Measurements from ENCODE around the gene MOB2. TPM values are rescaled to one million over a fixed set of nuclear protein-coding genes. Genes with fewer than 3 reads are reported as not detected.
A peak's percentile ranks its signal among the peaks of the same experiment; 100 is the strongest.

MOB2 gene
- total and polyA plus RNA-seq, 2 donors from 2014 or later, result 50.7 to 51.7 TPM

DNA sequence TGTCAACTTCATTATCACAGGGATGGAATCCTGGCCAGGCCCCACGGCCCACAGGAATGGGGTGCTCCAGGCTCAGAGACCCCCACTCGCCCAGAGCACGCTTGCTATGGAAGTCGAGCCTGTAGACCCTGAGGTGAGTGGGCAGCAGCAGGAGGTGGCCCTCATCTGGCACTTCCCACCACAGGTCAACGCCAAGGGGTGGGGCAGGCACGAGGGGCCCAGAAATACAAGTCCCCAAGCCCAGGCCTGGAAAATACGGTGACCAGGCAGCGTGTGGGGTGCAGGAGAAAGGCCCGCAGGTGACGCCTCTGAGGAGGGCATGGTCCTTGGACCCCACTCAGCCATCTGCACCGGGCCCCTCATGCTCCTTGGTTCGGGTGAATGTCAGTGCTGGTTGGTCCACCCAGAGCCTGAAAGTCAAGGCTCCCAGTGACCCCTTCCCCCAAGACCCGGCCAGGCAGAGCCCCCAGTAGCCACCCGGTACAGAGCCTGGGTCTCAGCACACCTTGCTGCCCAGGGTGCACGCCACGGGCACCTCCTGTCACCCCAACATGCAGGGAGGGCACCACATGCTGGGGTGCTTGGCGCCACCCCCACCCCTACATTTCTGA lies 2.4 kb downstream of the MOB2 start:
- no peak overlapping the region for H3K27ac ChIP-seq (ENCODE audit: low read depth in 2 of 2, low read length in 2 of 2)
- no peak overlapping the region for H3K9ac ChIP-seq (ENCODE audit: low read length in 3 of 3)
- no peaks in the 10 kb centered on the region for H3K9me3 ChIP-seq (ENCODE audit: control insufficient read depth in 2 of 3, insufficient read depth in 1 of 3, low read length in 3 of 3)
- DNase-seq, result peak in 1 of 5 donors; percentile 71
- H3K4me3 ChIP-seq (ENCODE audit: low read length in 3 of 3), result no peak overlapping the region
- intact Hi-C loops (cut with DNase I), result no loop called here
- peaks cover 0 to 32% (median 8%) of the 10 kb centered on the region in 3 donors for H3K4me1 ChIP-seq (ENCODE audit: control insufficient read depth in 2 of 3, insufficient read depth in 2 of 3, low read depth in 1 of 3, low read length in 3 of 3)
- no peak for FAIRE-seq
- H3K36me3 ChIP-seq (ENCODE audit: control insufficient read depth in 2 of 3, insufficient read depth in 3 of 3, low read length in 3 of 3), result peaks cover 0 to 11% (median 5%) of the 10 kb centered on the region in 3 donors
- TF ChIP-seq, protein P1, sequence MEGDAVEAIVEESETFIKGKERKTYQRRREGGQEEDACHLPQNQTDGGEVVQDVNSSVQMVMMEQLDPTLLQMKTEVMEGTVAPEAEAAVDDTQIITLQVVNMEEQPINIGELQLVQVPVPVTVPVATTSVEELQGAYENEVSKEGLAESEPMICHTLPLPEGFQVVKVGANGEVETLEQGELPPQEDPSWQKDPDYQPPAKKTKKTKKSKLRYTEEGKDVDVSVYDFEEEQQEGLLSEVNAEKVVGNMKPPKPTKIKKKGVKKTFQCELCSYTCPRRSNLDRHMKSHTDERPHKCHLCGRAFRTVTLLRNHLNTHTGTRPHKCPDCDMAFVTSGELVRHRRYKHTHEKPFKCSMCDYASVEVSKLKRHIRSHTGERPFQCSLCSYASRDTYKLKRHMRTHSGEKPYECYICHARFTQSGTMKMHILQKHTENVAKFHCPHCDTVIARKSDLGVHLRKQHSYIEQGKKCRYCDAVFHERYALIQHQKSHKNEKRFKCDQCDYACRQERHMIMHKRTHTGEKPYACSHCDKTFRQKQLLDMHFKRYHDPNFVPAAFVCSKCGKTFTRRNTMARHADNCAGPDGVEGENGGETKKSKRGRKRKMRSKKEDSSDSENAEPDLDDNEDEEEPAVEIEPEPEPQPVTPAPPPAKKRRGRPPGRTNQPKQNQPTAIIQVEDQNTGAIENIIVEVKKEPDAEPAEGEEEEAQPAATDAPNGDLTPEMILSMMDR (IDR thresholded peaks at IDR 0.05; ENCODE audit: borderline replicate concordance, extremely low read depth, insufficient read depth), result no peak
- no peaks in the 10 kb centered on the region for H3K27me3 ChIP-seq (ENCODE audit: control insufficient read depth, insufficient read depth, low read length)

DNA sequence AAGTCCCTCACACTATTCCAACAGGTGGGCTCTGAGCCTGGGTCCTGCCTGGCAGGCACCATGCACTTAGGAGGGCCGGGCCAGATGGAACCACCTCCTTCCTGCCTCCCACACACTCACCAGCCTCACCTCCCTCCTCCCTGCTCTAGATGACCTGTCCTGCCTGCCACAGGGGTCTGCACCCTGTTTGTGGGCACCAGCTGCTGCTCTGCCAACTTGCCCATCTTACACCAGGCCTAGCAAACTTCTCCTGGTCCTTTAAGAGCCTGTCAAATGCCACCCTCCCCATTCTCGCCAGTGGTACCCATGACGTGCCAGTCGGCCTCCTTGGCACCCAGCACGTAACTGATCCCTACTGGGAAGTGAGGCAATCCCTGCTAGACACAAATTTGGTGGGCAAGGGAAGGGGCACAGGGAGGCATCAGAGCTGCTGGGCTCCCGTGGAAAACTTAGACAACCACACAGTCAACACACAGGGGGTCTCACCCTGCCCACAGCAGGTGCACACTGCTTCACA lies 3.1 kb downstream of the MOB2 start:
- no peak overlapping the region for H3K4me3 ChIP-seq (ENCODE audit: low read length in 3 of 3)
- no peaks in the 10 kb centered on the region for H3K27me3 ChIP-seq (ENCODE audit: control insufficient read depth, insufficient read depth, low read length)
- no peak for FAIRE-seq
- H3K9me3 ChIP-seq (ENCODE audit: control insufficient read depth in 2 of 3, insufficient read depth in 1 of 3, low read length in 3 of 3), result no peaks in the 10 kb centered on the region
- TF ChIP-seq, protein P1 (IDR thresholded peaks at IDR 0.05; ENCODE audit: borderline replicate concordance, extremely low read depth, insufficient read depth), result no peak
- no peak overlapping the region for H3K9ac ChIP-seq (ENCODE audit: low read length in 3 of 3)
- peaks cover 0 to 18% (median 10%) of the 10 kb centered on the region in 3 donors for H3K36me3 ChIP-seq (ENCODE audit: control insufficient read depth in 2 of 3, insufficient read depth in 3 of 3, low read length in 3 of 3)
- DNase-seq, result peak in 1 of 5 donors; percentile 48
- peaks cover 0 to 32% (median 8%) of the 10 kb centered on the region in 3 donors for H3K4me1 ChIP-seq (ENCODE audit: control insufficient read depth in 2 of 3, insufficient read depth in 2 of 3, low read depth in 1 of 3, low read length in 3 of 3)
- intact Hi-C loops (cut with DNase I), result no loop called here
- no peak overlapping the region for H3K27ac ChIP-seq (ENCODE audit: low read depth in 2 of 2, low read length in 2 of 2)

DNA sequence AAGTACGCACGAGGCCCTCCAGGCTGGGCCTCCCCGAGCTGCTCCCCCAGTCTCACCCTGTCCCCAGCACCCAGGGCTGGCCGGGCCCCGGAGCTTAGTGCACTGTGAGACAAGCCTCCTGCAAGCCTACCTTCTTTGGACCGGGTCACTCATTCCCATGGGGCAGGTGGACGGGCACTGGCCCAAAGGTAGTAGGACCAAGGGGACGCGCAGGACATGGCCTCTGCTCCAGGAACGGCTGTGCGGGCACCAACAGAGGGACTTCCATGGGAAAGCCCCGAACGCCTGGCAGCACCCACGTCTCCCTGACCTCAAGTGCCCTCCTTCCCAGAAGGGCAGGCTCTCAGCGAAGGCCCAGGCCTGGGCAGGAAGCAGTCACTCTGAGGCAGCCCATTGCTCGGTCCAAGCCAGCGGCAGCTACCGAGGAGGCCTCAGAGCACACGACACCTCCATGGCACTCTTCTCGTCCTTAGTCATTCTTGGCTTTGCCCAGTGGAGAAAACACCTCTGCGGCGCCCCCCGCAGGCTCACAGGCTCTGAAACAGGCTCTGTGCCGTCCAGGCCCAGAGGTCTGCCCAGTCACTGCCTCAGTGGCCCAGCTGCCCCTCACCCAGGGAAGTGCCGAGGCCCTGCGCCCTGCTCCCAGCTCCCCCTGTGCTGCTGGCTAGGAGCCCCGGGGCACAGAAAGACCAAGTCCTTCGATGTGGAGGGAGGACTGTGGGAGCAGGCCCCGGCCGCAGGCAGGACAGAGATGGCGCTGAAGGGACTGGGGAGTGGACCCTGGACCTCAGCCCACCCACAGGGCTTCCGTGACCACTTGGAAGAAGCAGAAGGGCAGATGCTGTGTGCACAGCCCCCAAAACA lies 3.8 kb downstream of the MOB2 start:
- DNase-seq (peak in 1 of 5 donors; percentile 66), FAIRE-seq (no peak)
- Histone ChIP-seq H3K36me3 (ENCODE audit: control insufficient read depth in 2 of 3, insufficient read depth in 3 of 3, low read length in 3 of 3) (peaks cover 0 to 22% (median 10%) of the 10 kb centered on the region in 3 donors), H3K9me3 (ENCODE audit: control insufficient read depth in 2 of 3, insufficient read depth in 1 of 3, low read length in 3 of 3) (no peaks in the 10 kb centered on the region), H3K27ac (ENCODE audit: low read depth in 2 of 2, low read length in 2 of 2) (no peak overlapping the region), H3K27me3 (ENCODE audit: control insufficient read depth, insufficient read depth, low read length) (no peaks in the 10 kb centered on the region), H3K9ac (ENCODE audit: low read length in 3 of 3) (no peak overlapping the region), H3K4me3 (ENCODE audit: low read length in 3 of 3) (no peak overlapping the region), H3K4me1 (ENCODE audit: control insufficient read depth in 2 of 3, insufficient read depth in 2 of 3, low read depth in 1 of 3, low read length in 3 of 3) (peaks cover 0 to 30% (median 8%) of the 10 kb centered on the region in 3 donors)
- TF ChIP-seq, protein P1 (IDR thresholded peaks at IDR 0.05; ENCODE audit: borderline replicate concordance, extremely low read depth, insufficient read depth), result no peak
- intact Hi-C loops (cut with DNase I), result no loop called here

Data from kidney (tissue), 14 donors.